Measurements from ENCODE around the gene CELA1. TPM values are rescaled to one million over a fixed set of nuclear protein-coding genes. Genes with fewer than 3 reads are reported as not detected.

CELA1 gene
- total RNA-seq, 1 experiment from 2014 or later: not detected

DNA sequence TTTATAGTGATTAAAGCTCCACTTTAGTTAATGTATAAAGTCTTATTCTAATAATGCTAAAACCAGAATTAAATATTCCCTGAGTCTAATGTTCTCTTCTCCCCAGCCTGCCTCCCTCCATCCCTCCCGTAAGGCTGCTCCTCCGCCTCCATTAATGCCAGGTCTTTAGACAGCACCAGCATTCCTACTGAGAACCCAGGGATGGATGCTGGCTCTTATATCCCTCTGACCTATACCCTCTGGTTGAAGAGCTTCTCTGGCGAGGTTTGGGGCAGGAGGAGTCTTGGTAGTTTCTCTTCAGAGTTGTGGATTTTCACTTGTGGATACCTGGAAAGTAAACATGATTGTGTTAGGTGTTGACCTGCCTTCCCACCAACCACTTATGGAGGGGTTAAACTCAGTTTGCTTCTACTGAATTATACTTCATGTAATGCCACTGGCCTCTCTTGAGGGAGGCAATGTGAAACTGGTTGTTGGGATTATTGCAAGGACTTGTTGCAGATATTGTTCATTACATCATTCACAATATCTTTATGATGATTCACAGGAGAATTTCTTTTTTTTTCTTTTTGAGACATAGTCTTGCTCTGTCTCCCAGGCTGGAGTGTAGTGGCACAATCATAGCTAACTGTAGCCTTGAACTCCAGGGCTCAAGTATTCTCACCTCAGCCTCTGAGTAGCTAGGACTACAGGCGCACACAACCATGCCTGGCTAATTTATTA, 65.1 kb downstream of the CELA1 start (continued):
- TF ChIP-seq ZNF281 (CRISPR knock-in tag; IDR thresholded peaks at IDR 0.05) (no peak), NFE2L1 (CRISPR knock-in tag; IDR thresholded peaks at IDR 0.05) (no peak)
- TF ChIP-seq, protein P1, sequence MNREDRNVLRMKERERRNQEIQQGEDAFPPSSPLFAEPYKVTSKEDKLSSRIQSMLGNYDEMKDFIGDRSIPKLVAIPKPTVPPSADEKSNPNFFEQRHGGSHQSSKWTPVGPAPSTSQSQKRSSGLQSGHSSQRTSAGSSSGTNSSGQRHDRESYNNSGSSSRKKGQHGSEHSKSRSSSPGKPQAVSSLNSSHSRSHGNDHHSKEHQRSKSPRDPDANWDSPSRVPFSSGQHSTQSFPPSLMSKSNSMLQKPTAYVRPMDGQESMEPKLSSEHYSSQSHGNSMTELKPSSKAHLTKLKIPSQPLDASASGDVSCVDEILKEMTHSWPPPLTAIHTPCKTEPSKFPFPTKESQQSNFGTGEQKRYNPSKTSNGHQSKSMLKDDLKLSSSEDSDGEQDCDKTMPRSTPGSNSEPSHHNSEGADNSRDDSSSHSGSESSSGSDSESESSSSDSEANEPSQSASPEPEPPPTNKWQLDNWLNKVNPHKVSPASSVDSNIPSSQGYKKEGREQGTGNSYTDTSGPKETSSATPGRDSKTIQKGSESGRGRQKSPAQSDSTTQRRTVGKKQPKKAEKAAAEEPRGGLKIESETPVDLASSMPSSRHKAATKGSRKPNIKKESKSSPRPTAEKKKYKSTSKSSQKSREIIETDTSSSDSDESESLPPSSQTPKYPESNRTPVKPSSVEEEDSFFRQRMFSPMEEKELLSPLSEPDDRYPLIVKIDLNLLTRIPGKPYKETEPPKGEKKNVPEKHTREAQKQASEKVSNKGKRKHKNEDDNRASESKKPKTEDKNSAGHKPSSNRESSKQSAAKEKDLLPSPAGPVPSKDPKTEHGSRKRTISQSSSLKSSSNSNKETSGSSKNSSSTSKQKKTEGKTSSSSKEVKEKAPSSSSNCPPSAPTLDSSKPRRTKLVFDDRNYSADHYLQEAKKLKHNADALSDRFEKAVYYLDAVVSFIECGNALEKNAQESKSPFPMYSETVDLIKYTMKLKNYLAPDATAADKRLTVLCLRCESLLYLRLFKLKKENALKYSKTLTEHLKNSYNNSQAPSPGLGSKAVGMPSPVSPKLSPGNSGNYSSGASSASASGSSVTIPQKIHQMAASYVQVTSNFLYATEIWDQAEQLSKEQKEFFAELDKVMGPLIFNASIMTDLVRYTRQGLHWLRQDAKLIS (CRISPR knock-in tag; IDR thresholded peaks at IDR 0.05; ENCODE audit: borderline replicate concordance): no peak
- TF ChIP-seq, protein P2, sequence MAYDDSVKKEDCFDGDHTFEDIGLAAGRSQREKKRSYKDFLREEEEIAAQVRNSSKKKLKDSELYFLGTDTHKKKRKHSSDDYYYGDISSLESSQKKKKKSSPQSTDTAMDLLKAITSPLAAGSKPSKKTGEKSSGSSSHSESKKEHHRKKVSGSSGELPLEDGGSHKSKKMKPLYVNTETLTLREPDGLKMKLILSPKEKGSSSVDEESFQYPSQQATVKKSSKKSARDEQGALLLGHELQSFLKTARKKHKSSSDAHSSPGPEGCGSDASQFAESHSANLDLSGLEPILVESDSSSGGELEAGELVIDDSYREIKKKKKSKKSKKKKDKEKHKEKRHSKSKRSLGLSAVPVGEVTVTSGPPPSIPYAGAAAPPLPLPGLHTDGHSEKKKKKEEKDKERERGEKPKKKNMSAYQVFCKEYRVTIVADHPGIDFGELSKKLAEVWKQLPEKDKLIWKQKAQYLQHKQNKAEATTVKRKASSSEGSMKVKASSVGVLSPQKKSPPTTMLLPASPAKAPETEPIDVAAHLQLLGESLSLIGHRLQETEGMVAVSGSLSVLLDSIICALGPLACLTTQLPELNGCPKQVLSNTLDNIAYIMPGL (CRISPR knock-in tag; IDR thresholded peaks at IDR 0.05): no peak

Other genes starting within 250 kb of the CELA1 start
- 35.4 to 37.8 TPM (median 37.4 TPM) in 3 replicates for gene TFCP2, start 173.5 kb downstream of the CELA1 start, total RNA-seq (2021)
- 10.2 to 14.5 TPM (median 11.2 TPM) in 3 replicates for gene POU6F1, start 128.6 kb downstream of the CELA1 start, total RNA-seq (2021)
- 30.4 to 35.8 TPM (median 33.0 TPM) in 3 replicates for gene DAZAP2, start 107.9 kb downstream of the CELA1 start, total RNA-seq (2021)
- 11.6 to 12.5 TPM (median 11.7 TPM) in 3 replicates for gene SMAGP, start 76.3 kb downstream of the CELA1 start, total RNA-seq (2021)
- gene BIN2, start 22.5 kb downstream of the CELA1 start, total RNA-seq (2021): 0.14 to 0.44 TPM (median 0.20 TPM) in 3 replicates
- gene GALNT6, start 44.7 kb upstream of the CELA1 start, total RNA-seq (2021): 11.0 to 18.3 TPM (median 11.2 TPM) in 3 replicates
- gene SLC4A8, start 78.2 kb upstream of the CELA1 start, total RNA-seq (2021): 13.1 to 23.5 TPM (median 16.9 TPM) in 3 replicates
- gene SCN8A, start 244.6 kb upstream of the CELA1 start, total RNA-seq (2021): 13.2 to 14.4 TPM (median 13.2 TPM) in 3 replicates